ENCODE results near the gene LILRB3. TPM values are rescaled to one million over a fixed set of nuclear protein-coding genes. Genes with fewer than 3 reads are reported as not detected.
"Not testable (repeated sequence)": the region's sequence is repeated elsewhere in the genome, so short reads cannot be mapped to it uniquely, and the experiment has no call there.

The LILRB3 gene
- not detected in 2 replicates for total RNA-seq (2014; rRNA removed; shearing (Covaris generic))

DNA sequence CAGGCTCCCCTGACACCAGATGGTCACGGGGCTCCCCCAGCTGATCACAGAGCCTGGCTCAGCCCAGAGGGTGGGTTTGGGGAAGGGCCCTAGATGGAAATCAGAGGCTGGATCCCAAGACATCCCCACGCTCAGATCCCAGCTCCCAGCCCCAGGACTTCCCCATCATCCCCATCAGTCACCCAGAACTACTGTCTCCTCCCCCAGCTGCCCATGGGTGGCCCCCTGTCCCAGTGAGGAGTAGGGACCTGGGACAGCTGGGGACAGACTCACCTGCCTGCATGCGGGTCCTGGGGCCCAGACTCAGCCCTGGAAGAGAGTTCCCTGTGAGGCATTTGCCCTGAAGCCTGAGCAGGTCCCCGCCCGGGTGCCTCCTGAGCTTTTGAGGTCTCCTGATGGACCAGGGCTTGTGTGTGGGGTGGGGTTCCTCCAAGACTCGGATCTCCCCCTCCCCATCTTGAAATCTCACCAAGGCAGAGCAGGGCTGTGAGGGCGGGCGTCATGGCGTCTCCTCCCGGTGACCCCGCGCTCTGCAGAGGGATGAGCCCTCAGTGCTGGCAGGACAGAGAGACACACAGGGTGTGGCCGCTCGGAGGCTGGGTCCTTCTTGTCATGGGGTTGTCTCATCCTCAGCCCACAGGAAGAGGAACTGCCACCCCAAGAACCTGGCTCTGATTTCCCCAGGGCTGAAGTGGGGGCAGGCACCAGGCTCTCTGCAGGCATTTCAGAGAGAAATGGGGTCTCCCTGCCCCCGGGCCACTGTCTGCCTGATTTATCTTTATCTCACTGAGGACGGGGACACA, at the start of gene LILRB3:
TSS of gene LILRB3 (minus strand) at position 534 of the 803 bp plus-strand sequence. CDS start at position 503, 31 bp downstream.
- H3K4me3 ChIP-seq (ENCODE audit: insufficient read depth, low read depth, low read length); DNase-seq; H3K36me3 ChIP-seq (replicated peaks; ENCODE audit: control insufficient read depth, insufficient read depth, low read length); H3K27me3 ChIP-seq (ENCODE audit: control insufficient read depth, insufficient read depth, low read length): not testable (repeated sequence)

DNA sequence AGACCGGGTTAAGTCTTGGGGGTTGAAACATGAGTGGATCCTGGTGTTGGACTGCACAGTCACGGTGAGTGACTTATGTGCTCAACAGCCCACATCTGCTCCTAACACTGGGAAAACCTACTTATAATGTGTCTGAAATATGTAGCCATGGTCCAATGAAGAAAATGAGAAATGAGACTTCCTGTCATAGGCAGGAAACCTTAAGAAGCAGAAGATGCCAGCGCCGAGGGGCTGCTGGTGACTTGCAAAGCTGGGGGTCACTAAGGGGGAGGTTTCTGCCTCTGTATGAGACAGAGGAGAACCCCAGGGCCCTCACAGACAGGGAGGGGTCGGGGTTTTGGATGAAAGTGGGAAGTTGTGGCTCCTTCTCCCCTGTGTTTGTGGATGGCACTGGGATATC, 49.4 kb upstream of the LILRB3 start:
- DNase-seq; H3K27me3 ChIP-seq (ENCODE audit: control insufficient read depth, insufficient read depth, low read length); H3K4me3 ChIP-seq (ENCODE audit: insufficient read depth, low read depth, low read length); H3K36me3 ChIP-seq (replicated peaks; ENCODE audit: control insufficient read depth, insufficient read depth, low read length): not testable (repeated sequence)

DNA sequence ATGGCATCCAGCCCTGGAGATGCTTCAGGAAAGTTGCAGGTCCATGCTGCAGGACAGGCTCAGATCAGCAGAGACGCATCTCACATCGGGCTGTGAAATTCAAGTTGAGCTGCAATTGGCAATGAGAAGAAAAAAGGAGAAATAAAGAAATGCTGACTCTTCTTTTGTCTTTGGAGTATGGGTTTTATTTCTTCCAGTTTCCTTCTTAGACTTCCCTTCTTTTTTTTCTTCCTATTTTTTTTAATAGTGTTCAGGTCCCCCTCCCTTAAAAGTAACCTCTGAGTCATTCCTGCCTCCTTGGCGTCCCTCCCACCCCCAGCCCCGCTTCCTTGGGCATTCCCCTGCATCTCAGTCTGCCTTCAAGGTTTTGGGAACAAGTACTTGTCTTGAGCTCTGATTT, 48.8 kb upstream of the LILRB3 start:
- not testable (repeated sequence) for H3K36me3 ChIP-seq (replicated peaks; ENCODE audit: control insufficient read depth, insufficient read depth, low read length); DNase-seq; H3K27me3 ChIP-seq (ENCODE audit: control insufficient read depth, insufficient read depth, low read length); H3K4me3 ChIP-seq (ENCODE audit: insufficient read depth, low read depth, low read length)

DNA sequence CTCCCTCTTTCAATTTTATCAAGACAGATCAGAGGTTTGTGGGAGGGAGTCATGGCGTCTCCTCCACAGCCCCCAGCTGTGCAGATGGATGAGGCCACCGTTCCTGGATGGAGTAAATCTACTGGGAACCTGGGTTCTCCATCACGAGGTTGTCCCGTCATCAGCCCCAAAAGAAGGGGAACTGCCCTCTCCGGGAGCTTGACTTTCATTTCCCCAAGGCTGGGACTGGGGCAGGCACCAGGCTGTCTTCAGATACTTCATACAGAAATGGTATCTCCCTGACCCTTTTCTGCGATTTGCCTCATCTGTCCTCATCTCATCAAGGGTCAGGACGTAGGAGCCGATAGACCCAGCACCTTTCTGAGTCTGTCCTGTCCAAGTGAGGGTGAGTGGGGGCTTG, 48.3 kb upstream of the LILRB3 start:
- no peak for DNase-seq
- H3K36me3 ChIP-seq (replicated peaks; ENCODE audit: control insufficient read depth, insufficient read depth, low read length) = no peaks in the 10 kb centered on the region
- H3K27me3 ChIP-seq (ENCODE audit: control insufficient read depth, insufficient read depth, low read length) = no peaks in the 10 kb centered on the region; the same call in 1 of the 2 replicates
- H3K4me3 ChIP-seq (ENCODE audit: insufficient read depth, low read depth, low read length) = no peak overlapping the region

DNA sequence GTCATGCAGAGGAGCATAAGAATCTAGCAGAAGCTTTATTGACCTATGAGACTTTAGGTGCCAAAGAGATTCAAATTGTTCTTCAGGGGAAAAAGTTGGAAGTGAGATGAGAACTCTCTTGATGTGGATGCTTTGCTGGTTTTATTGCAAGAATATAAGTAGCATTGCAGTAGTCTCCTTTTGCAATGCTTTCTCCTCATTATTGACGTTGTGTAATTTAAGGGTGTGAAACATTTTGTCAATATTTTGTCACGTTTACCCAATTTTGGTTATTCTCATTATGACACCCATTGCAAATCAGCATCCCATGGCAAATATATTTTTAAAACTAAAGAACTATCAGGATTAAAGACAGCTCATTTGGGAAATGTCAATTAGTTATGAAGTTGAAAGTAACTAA, 46.1 kb upstream of the LILRB3 start:
- no peak overlapping the region for H3K4me3 ChIP-seq (ENCODE audit: insufficient read depth, low read depth, low read length)
- no peaks in the 10 kb centered on the region; the same call in 1 of the 2 replicates for H3K27me3 ChIP-seq (ENCODE audit: control insufficient read depth, insufficient read depth, low read length)
- no peak for DNase-seq
- H3K36me3 ChIP-seq (replicated peaks; ENCODE audit: control insufficient read depth, insufficient read depth, low read length) = no peaks in the 10 kb centered on the region

DNA sequence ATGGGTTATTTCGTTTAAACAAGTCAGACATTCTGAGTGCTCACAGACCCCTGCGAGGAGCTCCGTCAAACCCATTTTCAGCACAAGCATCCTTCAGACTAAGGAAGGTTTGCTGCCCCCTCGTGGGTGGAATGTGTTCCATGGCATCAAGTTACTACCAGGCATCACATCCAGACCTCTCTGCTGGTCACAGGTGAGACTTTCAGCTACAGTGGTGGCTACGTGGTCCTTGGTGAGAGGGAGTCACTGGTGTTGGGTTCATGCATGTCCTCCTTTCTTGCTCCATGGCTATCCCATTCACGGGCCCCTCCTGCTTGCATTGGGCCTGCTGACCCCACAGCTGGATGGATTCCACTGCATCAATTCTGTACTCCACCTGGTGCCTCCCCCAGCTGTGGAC, 43.3 kb upstream of the LILRB3 start:
- Histone ChIP-seq H3K4me3 (ENCODE audit: insufficient read depth, low read depth, low read length) (no peak overlapping the region), H3K36me3 (replicated peaks; ENCODE audit: control insufficient read depth, insufficient read depth, low read length) (no peaks in the 10 kb centered on the region), H3K27me3 (ENCODE audit: control insufficient read depth, insufficient read depth, low read length) (no peaks in the 10 kb centered on the region; the same call in 1 of the 2 replicates)
- peak; percentile 88 for DNase-seq

DNA sequence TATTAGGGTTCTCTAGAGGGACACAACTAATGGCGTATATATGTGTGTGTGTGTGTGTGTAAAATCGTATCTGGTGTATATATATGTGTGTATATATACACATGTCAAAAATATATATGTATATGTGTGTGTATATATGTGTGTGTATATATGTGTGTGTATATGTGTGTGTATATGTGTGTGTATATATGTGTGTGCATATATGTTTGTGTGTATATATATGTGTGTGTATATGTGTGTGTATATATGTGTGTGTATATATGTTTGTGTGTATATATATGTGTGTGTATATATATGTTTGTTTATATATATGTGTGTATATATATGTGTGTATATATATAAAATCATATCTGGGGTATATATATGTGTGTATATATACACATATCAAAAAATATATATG, 39.7 kb upstream of the LILRB3 start:
- H3K4me3 ChIP-seq (ENCODE audit: insufficient read depth, low read depth, low read length) = no peak overlapping the region
- H3K36me3 ChIP-seq (replicated peaks; ENCODE audit: control insufficient read depth, insufficient read depth, low read length) = no peaks in the 10 kb centered on the region
- DNase-seq = no peak
- H3K27me3 ChIP-seq (ENCODE audit: control insufficient read depth, insufficient read depth, low read length) = no peaks in the 10 kb centered on the region; the same call in 1 of the 2 replicates

DNA sequence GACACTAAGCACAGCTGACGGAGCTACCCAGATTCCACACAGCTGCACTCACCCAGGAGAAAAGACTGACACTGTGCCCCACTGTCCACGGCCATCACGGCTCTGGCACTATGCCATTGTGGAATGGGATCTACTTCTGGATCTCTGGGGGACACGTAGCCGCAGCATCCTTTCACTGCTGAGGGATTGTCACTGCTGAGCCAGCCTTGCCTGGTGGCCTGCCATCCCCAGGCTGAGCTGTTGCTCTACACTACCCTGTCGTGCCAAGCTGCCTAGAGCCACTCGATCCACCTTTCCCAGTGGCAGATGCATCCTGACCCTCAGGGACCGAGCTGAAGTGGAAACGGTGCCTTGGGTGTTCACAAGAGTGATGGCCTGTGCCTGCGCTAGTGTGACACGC, 39.3 kb upstream of the LILRB3 start:
- no peaks in the 10 kb centered on the region; the same call in 1 of the 2 replicates for H3K27me3 ChIP-seq (ENCODE audit: control insufficient read depth, insufficient read depth, low read length)
- no peak overlapping the region for H3K4me3 ChIP-seq (ENCODE audit: insufficient read depth, low read depth, low read length)
- no peaks in the 10 kb centered on the region for H3K36me3 ChIP-seq (replicated peaks; ENCODE audit: control insufficient read depth, insufficient read depth, low read length)
- DNase-seq = no peak

DNA sequence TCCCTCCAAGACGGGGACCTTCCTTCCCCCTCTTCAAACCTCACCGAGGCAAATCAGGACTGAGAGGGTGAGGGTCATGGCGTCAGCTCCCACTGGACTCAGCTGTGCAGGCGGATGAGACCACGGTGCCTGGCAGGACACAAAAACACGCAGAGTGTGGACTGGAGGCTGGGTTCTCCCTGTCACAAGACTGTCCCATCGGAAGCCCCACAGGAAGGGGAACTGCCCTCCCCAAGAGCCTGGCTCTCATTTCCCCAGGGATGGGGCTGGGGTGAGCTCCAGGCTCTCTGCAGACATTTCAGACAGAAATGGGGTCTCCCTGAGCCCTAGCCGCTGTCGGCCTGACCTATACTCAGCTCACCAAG, 34.3 kb upstream of the LILRB3 start, which contains the start of gene LILRB5:
TSS of gene LILRB5 (minus strand) at position 158 of the 365 bp plus-strand sequence. CDS start at position 78, 80 bp downstream.
- Histone ChIP-seq H3K27me3 (ENCODE audit: control insufficient read depth, insufficient read depth, low read length) (no peaks in the 10 kb centered on the region; the same call in 1 of the 2 replicates), H3K36me3 (replicated peaks; ENCODE audit: control insufficient read depth, insufficient read depth, low read length) (no peaks in the 10 kb centered on the region), H3K4me3 (ENCODE audit: insufficient read depth, low read depth, low read length) (no peak within 1 kb of the TSS)
- DNase-seq = peak; percentile 27

DNA sequence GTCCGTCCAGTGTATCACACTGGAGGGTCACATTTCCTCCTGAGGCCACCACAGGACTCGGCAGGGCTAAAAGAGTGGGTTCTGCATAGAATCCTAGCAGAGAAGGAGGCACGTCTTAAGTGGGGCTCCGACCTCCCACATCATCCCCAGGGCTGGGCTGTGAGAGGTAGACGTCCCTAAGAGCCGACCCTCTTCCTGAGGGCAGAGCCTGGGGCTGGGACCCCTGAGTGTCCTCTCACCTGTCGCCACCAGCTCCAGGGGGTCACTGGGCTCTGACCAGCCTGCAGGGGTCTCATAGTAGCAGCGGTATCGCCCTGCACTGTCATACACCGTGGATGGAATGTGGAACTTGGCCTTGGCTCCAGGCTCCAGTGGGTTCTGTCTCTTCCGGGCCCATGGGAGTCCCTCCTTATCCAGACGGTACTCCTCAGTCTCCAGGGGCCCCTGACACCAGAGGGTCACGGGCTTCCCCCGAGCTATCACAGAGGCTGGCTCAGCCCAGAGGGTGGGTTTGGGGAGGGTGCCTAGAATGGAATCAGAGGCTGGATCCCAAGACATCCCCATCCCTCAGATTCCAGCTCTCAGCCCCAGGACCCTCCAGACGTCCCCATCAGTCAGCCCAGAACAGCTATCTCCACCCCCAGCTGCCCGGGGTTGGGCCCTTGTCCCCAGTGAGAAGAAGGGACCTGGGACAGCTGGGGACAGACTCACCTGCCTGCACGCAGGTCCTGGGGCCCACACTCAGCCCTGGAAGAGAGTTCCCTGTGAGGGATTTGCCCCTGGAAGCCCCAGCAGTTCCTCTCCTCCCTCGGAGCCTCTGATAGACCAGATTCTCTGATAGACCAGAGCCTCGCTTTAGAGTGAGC, 33.7 kb upstream of the LILRB3 start:
- no peaks in the 10 kb centered on the region for H3K36me3 ChIP-seq (replicated peaks; ENCODE audit: control insufficient read depth, insufficient read depth, low read length)
- peak; percentile 33 for DNase-seq
- H3K4me3 ChIP-seq (ENCODE audit: insufficient read depth, low read depth, low read length) = no peak overlapping the region
- no peaks in the 10 kb centered on the region; the same call in 1 of the 2 replicates for H3K27me3 ChIP-seq (ENCODE audit: control insufficient read depth, insufficient read depth, low read length)

DNA sequence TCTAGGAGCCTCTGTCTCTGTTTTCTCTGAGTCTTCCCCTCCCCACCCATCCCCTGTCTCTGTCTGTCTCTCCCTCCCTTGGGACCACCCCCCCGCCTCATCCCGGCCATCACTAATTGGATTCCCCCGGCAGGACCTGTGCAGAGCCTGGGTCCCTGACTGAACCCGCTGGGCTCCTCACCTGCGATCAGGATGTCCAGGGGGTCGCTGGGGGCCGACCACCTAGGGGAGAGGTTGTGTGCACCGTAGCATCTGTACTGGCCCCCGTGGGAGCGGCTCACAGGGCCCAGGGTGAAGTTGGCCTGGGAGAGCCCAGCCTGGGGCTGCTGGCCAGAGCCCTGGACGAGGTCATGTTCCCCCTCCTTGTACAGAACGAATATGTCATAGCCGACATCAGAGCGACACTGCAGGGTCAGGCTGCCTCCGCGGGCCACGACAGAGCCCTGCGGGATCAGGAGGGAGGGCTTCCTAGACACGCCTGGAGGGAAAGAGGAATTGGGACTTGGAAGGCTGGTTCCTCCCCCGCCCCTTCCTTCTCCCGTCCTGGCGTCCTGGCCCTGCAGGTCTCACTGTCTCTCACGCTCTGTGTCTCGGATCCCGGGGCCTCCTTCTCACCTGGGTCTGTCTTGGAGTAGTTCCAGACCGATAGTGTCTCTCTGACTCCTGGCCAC, 32.4 kb upstream of the LILRB3 start:
- H3K27me3 ChIP-seq (ENCODE audit: control insufficient read depth, insufficient read depth, low read length) = no peaks in the 10 kb centered on the region; the same call in 1 of the 2 replicates
- no peaks in the 10 kb centered on the region for H3K36me3 ChIP-seq (replicated peaks; ENCODE audit: control insufficient read depth, insufficient read depth, low read length)
- peak; percentile 57 for DNase-seq
- no peak overlapping the region for H3K4me3 ChIP-seq (ENCODE audit: insufficient read depth, low read depth, low read length)

DNA sequence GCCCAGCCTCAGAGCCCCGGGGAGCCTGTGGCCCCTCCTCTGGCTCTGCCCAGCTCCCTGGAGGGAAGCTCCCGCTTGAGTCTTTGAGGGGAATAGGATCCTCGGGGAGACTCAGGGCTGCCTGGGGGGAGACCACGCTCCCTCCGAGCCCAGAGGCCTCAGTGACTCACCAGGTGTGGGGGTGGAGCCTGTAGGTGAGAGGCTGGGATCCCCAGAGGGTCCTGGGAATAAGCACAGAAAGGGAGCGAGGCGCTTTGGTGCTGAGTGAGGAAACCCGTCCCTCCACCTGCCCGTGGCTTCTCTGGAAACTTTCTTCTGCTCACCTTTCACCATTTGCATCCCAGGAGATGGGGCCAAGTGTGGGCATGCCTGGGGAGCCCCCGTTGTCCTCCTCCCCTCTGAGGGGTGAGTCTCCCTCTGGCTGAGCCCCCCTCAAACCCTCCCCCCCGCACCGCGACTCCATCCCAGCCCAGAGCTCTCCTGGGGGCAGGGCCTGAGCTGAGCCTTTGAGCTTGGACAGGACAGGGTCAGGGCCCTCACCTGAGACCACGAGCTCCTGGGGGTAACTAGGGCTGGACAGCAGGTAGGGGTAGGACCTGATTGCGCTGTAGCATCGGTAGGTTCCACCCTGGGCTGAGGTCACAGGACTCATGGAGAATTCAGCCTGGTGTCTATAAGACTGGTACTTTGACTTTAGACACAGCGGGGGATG, 31.5 kb upstream of the LILRB3 start:
- DNase-seq = peak; percentile 71

DNA sequence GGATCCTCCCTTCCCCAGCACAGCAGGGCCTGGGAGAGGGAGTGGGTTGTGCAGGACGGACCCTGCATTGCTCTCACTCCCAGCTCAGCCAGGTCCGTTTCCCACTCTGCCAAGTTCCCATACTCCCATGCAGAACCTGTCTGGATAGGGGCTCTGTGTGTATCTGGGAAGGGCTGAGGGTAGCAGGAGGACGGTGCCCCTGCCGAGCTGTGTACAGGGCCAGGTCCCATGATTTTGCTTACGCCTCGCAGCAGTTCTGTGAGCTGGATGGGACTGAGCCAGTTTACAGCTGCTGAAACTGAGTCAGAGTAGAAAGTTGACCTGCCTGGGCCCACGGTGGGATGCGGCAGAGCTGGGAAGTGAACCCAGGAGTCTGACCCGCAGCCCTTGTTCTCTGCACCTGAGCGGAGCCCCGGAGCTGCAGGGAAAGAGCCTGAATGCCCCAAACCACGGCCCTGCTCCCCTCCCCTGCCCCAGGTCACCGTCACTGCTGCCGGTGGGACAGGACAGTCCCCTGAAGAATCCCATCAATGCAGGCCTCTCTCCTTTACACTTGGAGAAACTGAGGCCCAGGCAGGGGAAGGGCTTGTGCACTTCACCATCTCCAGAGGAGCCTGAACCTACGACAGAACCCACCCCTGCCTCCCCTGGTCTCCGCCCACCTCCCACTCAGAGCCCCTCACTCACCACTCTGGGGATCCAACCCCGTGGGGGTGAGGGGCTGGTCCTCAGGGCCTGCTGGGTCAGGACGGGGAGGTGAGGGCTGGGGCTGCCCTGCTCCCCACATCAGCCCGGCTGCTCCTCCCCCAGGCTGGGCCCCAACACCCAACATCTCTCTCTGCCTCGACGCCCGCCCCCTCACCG, 30.8 kb upstream of the LILRB3 start:
- Histone ChIP-seq H3K4me3 (ENCODE audit: insufficient read depth, low read depth, low read length) (no peak overlapping the region), H3K27me3 (ENCODE audit: control insufficient read depth, insufficient read depth, low read length) (no peaks in the 10 kb centered on the region; the same call in 1 of the 2 replicates), H3K36me3 (replicated peaks; ENCODE audit: control insufficient read depth, insufficient read depth, low read length) (no peaks in the 10 kb centered on the region)
- DNase-seq = peak; percentile 47

More for the DNA sequence above, 31.5 kb upstream of the LILRB3 start:
- H3K36me3 ChIP-seq (replicated peaks; ENCODE audit: control insufficient read depth, insufficient read depth, low read length) = no peaks in the 10 kb centered on the region
- no peaks in the 10 kb centered on the region; the same call in 1 of the 2 replicates for H3K27me3 ChIP-seq (ENCODE audit: control insufficient read depth, insufficient read depth, low read length)
- no peak overlapping the region for H3K4me3 ChIP-seq (ENCODE audit: insufficient read depth, low read depth, low read length)

Data from H7 (cell line).